GM21423 (cell line): Measurements from ENCODE around the gene OR4N5.

Source experiments
- ATAC-seq: cut with Tn5 transposase; IDR thresholded peaks from one replicate; pipeline ENCODE4 v1.9.1; 2021; ENCODE audit warnings: mild to moderate bottlenecking, moderate library complexity; ENCODE audit not compliant: unreplicated experiment

OR4N5 gene

DNA sequence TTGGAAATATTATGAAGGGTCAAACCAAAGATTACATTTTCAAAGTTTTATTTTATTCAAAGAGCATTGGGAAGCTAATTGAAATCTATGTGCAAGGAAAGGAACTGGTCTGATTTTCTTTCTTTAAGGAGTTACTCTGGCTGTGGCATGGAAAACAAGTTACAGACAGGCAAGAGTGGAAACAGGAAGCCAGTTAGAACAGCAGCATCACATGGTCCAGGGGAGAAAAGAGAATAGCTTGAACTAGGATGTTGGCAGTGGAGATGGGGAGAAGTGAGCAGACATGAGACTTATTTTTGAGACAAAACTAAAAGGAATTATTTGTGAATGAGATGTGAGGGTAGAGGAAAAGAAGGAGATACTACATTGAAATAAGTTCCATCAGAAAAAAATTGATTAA lies 55.5 kb downstream of the OR4N5 start:
- ATAC-seq: no peak
